Thoracic aorta (tissue), 2 donors: ENCODE measurements around the gene CLEC6A. TPM values are rescaled to one million over a fixed set of nuclear protein-coding genes. Genes with fewer than 3 reads are reported as not detected.

ENCODE experiments used
- ATAC-seq: fragments of 150-250 bp; one replicate; pipeline ENCODE4 v1.8.0; 2017; ENCODE audit warnings: low read depth; ENCODE audit not compliant: insufficient number of reproducible peaks, low FRiP score
- DNase-seq: peaks from one replicate; pipeline ENCODE4 v3.0.0-alpha.2; 2020; ENCODE audit warnings: low spot score
- H3K27ac ChIP-seq, 2 donors: fragments of 200-600 bp; sonication (generic); 1 replicate in 1 of 2; 2 replicates in 1 of 2; pipeline ENCODE4 v1.5.1; 2016; ENCODE audit warnings: mild to moderate bottlenecking in 2 of 2, moderate library complexity in 2 of 2
- H3K27me3 ChIP-seq: fragments of 200-600 bp; sonication (generic); replicated peaks from 2 replicates; pipeline ENCODE4 v1.6.0; 2016; ENCODE audit warnings: mild to moderate bottlenecking; ENCODE audit not compliant: insufficient read depth
- H3K36me3 ChIP-seq: fragments of 200-600 bp; sonication (generic); one replicate; pipeline ENCODE4 v1.5.1; 2016
- H3K4me1 ChIP-seq, 2 donors: fragments of 200-600 bp; sonication (generic); 1 replicate in 1 of 2; 2 replicates in 1 of 2; pipeline versions ENCODE4 v1.5.1 to v1.6.0; 2016; ENCODE audit warnings: low read depth in 2 of 2, mild to moderate bottlenecking in 1 of 2; ENCODE audit not compliant: control insufficient read depth in 1 of 2
- H3K4me3 ChIP-seq: fragments of 200-600 bp; sonication (generic); 2 replicates; pipeline ENCODE4 v1.5.1; 2016; ENCODE audit warnings: mild to moderate bottlenecking
- H3K9me3 ChIP-seq: fragments of 200-600 bp; sonication (generic); 2 replicates; pipeline ENCODE4 v1.5.1; 2016
- total RNA-seq, 2 donors: library from RNA; depleted of rRNA; stranded (reverse); fragments of >200 nt; gene quantifications; one replicate each; pipeline versions ENCODE4 v1.1.0 to v1.2.3, GENCODE V29; 2016
- TF ChIP-seq, protein P1 (sequence below): fragments of 200-600 bp; sonication (generic); IDR thresholded peaks from one replicate; pipeline ENCODE4 v1.5.1; 2019; ENCODE audit warnings: antibody characterized with exemption

Gene CLEC6A
- total RNA-seq, 2 donors from 2014 or later = not detected

DNA sequence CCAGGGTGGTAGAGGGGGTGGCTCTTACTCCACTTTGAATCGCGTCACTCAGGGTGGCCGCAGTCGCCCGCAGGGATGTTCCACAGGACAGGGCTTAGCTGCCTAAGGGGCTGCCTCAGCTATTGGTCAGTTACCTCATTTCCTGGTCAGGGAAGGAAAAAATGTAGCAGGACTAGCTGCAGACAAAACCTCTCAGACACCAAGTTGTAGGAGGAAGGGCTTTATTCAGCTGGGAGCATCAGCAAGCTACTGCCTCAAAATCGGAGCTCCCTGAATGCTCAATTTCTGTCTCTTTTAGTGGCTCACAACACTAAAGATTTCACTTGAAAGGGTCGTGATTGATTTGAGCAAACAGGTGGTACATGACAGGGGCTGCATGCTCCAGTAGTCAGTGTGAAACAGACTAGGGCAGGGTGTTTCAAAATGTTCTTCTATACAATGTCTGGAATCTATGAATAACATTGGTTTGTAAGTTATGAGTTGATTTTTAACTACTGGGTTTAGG is 6.4 kb upstream of the CLEC6A start:
- H3K27me3 ChIP-seq = no peaks in the 10 kb centered on the region
- H3K36me3 ChIP-seq = no peaks in the 10 kb centered on the region
- no peaks in the 10 kb centered on the region for H3K4me1 ChIP-seq
- no peak overlapping the region for H3K4me3 ChIP-seq
- ATAC-seq (no peak), DNase-seq (no peak)
- TF ChIP-seq, protein P1, sequence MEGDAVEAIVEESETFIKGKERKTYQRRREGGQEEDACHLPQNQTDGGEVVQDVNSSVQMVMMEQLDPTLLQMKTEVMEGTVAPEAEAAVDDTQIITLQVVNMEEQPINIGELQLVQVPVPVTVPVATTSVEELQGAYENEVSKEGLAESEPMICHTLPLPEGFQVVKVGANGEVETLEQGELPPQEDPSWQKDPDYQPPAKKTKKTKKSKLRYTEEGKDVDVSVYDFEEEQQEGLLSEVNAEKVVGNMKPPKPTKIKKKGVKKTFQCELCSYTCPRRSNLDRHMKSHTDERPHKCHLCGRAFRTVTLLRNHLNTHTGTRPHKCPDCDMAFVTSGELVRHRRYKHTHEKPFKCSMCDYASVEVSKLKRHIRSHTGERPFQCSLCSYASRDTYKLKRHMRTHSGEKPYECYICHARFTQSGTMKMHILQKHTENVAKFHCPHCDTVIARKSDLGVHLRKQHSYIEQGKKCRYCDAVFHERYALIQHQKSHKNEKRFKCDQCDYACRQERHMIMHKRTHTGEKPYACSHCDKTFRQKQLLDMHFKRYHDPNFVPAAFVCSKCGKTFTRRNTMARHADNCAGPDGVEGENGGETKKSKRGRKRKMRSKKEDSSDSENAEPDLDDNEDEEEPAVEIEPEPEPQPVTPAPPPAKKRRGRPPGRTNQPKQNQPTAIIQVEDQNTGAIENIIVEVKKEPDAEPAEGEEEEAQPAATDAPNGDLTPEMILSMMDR = no peak
- no peak overlapping the region for H3K27ac ChIP-seq
- H3K9me3 ChIP-seq = no peaks in the 10 kb centered on the region

DNA sequence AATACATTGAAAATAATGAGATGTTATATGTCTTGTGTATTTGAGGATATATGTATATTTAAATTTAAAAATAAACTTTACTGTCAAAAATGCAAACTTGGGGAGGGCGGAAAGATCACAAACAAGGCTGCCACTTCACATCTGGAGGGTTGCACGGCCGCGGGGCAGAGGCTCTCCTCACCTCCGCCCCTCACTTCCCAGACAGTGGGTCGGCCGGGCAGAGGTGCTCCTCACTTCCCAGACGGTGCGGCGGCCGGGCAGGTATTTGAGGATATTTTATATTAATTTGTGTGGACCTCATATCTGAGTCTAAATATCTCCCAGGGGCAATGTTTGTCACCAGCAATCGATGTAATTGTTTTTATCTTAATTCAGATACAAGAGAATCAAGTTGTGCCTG is 3.7 kb upstream of the CLEC6A start:
- Histone ChIP-seq H3K9me3 (no peaks in the 10 kb centered on the region), H3K27ac (no peak overlapping the region), H3K4me1 (no peaks in the 10 kb centered on the region), H3K27me3 (no peaks in the 10 kb centered on the region), H3K36me3 (no peaks in the 10 kb centered on the region), H3K4me3 (no peak overlapping the region)
- no peak for DNase-seq
- TF ChIP-seq, protein P1 = no peak
- no peak for ATAC-seq

DNA sequence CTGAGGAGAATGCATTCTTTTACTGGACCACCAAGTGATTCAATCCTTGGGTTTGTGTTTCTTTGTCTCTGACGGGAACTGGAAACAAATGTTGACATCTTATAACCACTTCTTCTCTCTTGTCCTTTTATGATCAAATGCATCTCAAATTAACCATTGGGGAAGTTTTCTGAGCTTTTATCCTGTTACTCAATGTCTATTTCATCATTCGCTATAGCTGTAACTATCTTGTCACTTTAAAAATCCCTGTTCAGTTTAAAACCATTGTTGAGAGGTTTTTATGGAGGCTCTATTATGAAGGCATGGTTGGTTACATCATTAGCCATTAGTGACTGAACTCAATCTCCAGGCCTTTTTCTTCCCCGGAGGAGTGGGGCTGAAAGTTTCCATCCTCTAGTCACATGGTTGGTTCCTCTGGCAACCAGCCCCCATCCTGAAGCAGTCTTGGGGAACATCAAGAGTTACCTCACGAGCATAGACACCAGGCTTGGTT is 2.7 kb upstream of the CLEC6A start:
- Histone ChIP-seq H3K36me3 (no peaks in the 10 kb centered on the region), H3K4me3 (no peak overlapping the region), H3K4me1 (no peaks in the 10 kb centered on the region), H3K9me3 (no peaks in the 10 kb centered on the region), H3K27me3 (no peaks in the 10 kb centered on the region), H3K27ac (no peak overlapping the region)
- TF ChIP-seq, protein P1 = no peak
- ATAC-seq (no peak), DNase-seq (no peak)

DNA sequence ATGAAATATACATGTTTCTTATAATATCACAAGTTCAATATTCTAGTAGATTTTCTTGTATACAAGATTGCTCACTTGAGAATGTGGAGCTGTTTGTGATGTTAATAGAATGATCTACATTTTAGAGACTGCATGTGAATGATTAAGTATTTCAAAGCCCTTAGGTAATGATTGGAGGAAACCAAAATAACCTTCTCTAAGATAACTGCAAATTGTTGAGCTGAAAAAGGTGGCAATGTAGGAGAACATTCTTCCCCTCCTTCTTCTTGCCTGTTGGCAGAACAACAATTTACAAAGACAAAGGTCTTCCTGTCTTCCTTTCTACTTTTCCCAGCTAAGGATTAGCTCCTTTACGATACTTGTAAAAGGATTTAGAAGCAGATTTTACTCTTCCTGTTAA is 2.0 kb upstream of the CLEC6A start:
- TF ChIP-seq, protein P1 = no peak
- H3K4me3 ChIP-seq = no peak overlapping the region
- H3K4me1 ChIP-seq = no peaks in the 10 kb centered on the region

DNA sequence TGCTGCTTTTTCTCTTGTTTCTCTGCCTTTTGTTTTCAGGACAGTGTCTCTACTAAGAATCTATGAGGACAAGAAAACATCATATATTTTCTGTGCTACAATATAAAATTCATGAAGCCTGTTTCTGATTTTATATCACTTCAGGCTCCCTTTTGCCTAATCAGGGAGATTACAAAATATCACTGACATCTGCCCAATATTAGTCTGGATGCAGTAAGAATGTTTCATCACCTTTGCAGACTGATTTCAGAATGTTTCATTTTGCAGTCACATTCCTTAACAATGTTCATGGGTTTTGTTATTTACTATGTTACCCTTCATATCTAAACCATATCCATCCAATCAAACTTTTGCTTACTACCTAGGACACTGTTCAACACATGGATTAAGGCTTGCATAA is 491 bp upstream of the CLEC6A start:
- ATAC-seq (no peak), DNase-seq (no peak)
- no peaks in the 10 kb centered on the region for H3K36me3 ChIP-seq
- TF ChIP-seq, protein P1 = no peak
- H3K27ac ChIP-seq = no peak overlapping the region
- no peak overlapping the region for H3K4me3 ChIP-seq
- H3K4me1 ChIP-seq = no peaks in the 10 kb centered on the region
- no peaks in the 10 kb centered on the region for H3K9me3 ChIP-seq
- H3K27me3 ChIP-seq = no peaks in the 10 kb centered on the region

More for the DNA sequence above, 2.0 kb upstream of the CLEC6A start:
- Histone ChIP-seq H3K27ac (no peak overlapping the region), H3K27me3 (no peaks in the 10 kb centered on the region), H3K9me3 (no peaks in the 10 kb centered on the region), H3K36me3 (no peaks in the 10 kb centered on the region)
- DNase-seq = no peak
- ATAC-seq = no peak
